Smooth muscle cell (in vitro differentiated cells): ENCODE measurements around the gene SPDYE6. TPM values are rescaled to one million over a fixed set of nuclear protein-coding genes. Genes with fewer than 3 reads are reported as not detected.
"Not testable (repeated sequence)": the region's sequence is repeated elsewhere in the genome, so short reads cannot be mapped to it uniquely, and the experiment has no call there.

Experiments
- DNase-seq: peaks from one replicate; lab custom pipeline; 2025; ENCODE audit not compliant: unreplicated experiment; lab: John Stamatoyannopoulos, UW
- H2AFZ ChIP-seq: fragments of 200-600 bp; sonication (generic); 2 replicates; pipeline ENCODE4 v1.6.0; 2016; ENCODE audit warnings: antibody characterized with exemption, low read depth, mild to moderate bottlenecking
- H3F3A ChIP-seq: fragments of 200-600 bp; sonication (generic); 2 replicates; pipeline ENCODE4 v1.6.0; 2017; ENCODE audit warnings: antibody characterized with exemption, low read depth
- H3K27ac ChIP-seq: fragments of 200-600 bp; sonication (generic); 2 replicates; pipeline ENCODE4 v1.5.1; 2016; ENCODE audit warnings: low read depth, mild to moderate bottlenecking
- H3K27me3 ChIP-seq: fragments of 200-600 bp; sonication (generic); 2 replicates; pipeline ENCODE4 v1.6.1; 2016; ENCODE audit warnings: low read depth, mild to moderate bottlenecking
- H3K36me3 ChIP-seq: fragments of 200-600 bp; sonication (generic); 2 replicates; pipeline ENCODE4 v1.5.1; 2016; ENCODE audit warnings: low read depth
- H3K4me1 ChIP-seq: fragments of 200-600 bp; sonication (generic); 2 replicates; pipeline ENCODE4 v1.5.1; 2016; ENCODE audit warnings: low read depth
- H3K4me2 ChIP-seq: fragments of 200-600 bp; sonication (generic); 2 replicates; pipeline ENCODE4 v1.6.0; 2016; ENCODE audit warnings: mild to moderate bottlenecking
- H3K4me3 ChIP-seq: fragments of 200-600 bp; sonication (generic); 2 replicates; pipeline ENCODE4 v1.5.1; 2016; ENCODE audit warnings: mild to moderate bottlenecking
- H3K79me2 ChIP-seq: fragments of 200-600 bp; sonication (generic); 2 replicates; pipeline ENCODE4 v1.6.0; 2016; ENCODE audit warnings: low read depth, mild to moderate bottlenecking
- H3K9ac ChIP-seq: fragments of 200-600 bp; sonication (generic); 2 replicates; pipeline ENCODE4 v1.6.0; 2016; ENCODE audit warnings: low read depth
- H3K9me3 ChIP-seq: fragments of 200-600 bp; sonication (generic); replicated peaks from 2 replicates; pipeline ENCODE4 v1.5.1; 2016; ENCODE audit warnings: low read depth
- H4K20me1 ChIP-seq: fragments of 200-600 bp; sonication (generic); 2 replicates; pipeline ENCODE4 v1.6.0; 2016; ENCODE audit warnings: low read depth
- CTCF ChIP-seq: fragments of 200-600 bp; sonication (generic); IDR thresholded peaks from 2 replicates; pipeline ENCODE4 v1.5.1; 2017; ENCODE audit warnings: borderline replicate concordance, mild to moderate bottlenecking, antibody characterized with exemption; ENCODE audit not compliant: insufficient read depth, poor library complexity, severe bottlenecking
- WGBS: methylation state at CpG from one replicate; pipeline ENCODE4 v1.1.7; 2016; ENCODE audit warnings: low lambda C conversion rate; 5-methylcytosine and 5-hydroxymethylcytosine counted together
- polyA plus RNA-seq: library from polyadenylated mRNA; unstranded; fragments of >200 nt; fragmentation: Nextera tagmentation; extraction: Ambion mirVana; gene quantifications from 2 replicates; pipeline ENCODE4 v1.2.1, GENCODE V29; 2016
- total RNA-seq: library from RNA; depleted of rRNA; stranded (reverse); fragments of >200 nt; gene quantifications from 2 replicates; pipeline ENCODE4 v1.2.3, GENCODE V29; 2014

The SPDYE6 gene
- total and polyA plus RNA-seq, 2 experiments from 2014 or later: not detected

- no peaks in the 10 kb centered on the region for H3K36me3 ChIP-seq
- H3K9ac ChIP-seq: no peak overlapping the region
- H3K9me3 ChIP-seq: no peaks in the 10 kb centered on the region
- WGBS: 95% methylated on average over 11 of the region's 11 CpGs
- H3K79me2 ChIP-seq: no peaks in the 10 kb centered on the region
- TF ChIP-seq CTCF: no peak
- no peaks in the 10 kb centered on the region for H3K27me3 ChIP-seq
- H4K20me1 ChIP-seq: no peaks in the 10 kb centered on the region
- H3K27ac ChIP-seq: no peak overlapping the region
- no peak overlapping the region for H3K4me3 ChIP-seq
- no peaks in the 10 kb centered on the region for H3K4me1 ChIP-seq
- H3F3A ChIP-seq: no peaks in the 10 kb centered on the region
- DNase-seq: no peak
- H2AFZ ChIP-seq: no peak overlapping the region
- H3K4me2 ChIP-seq: no peak overlapping the region
Measured at GRCh38 chr7:102326157-102326889, 29.9 kb downstream of the SPDYE6 start.

GRCh38 chr7:102325106-102325505 lies 31.1 kb downstream of the SPDYE6 start:
- H3K4me1 ChIP-seq, H3K27me3 ChIP-seq, H2AFZ ChIP-seq, H3K4me3 ChIP-seq, H3F3A ChIP-seq, H3K36me3 ChIP-seq, H3K9me3 ChIP-seq, H3K4me2 ChIP-seq, H3K27ac ChIP-seq, H3K9ac ChIP-seq, H4K20me1 ChIP-seq, DNase-seq, H3K79me2 ChIP-seq: not testable (repeated sequence)
- WGBS: 90% methylated on average over 11 of the region's 11 CpGs

GRCh38 chr7:102323914-102324195 lies 32.4 kb downstream of the SPDYE6 start:
- Histone ChIP-seq H3K9ac (no peak overlapping the region), H3K27ac (no peak overlapping the region), H3K27me3 (no peaks in the 10 kb centered on the region), H3K79me2 (no peaks in the 10 kb centered on the region), H3F3A (no peaks in the 10 kb centered on the region), H3K9me3 (no peaks in the 10 kb centered on the region), H2AFZ (no peak overlapping the region), H4K20me1 (no peaks in the 10 kb centered on the region), H3K4me1 (no peaks in the 10 kb centered on the region), H3K4me3 (no peak overlapping the region), H3K4me2 (no peak overlapping the region), H3K36me3 (no peaks in the 10 kb centered on the region)
- 85% methylated on average over 5 of the region's 5 CpGs for WGBS
- DNase-seq: no peak
- TF ChIP-seq CTCF: no peak

- WGBS: 72% methylated on average over 8 of the region's 8 CpGs
- Histone ChIP-seq H2AFZ (no peak overlapping the region), H3K36me3 (no peaks in the 10 kb centered on the region), H3K79me2 (no peaks in the 10 kb centered on the region), H3K4me1 (no peaks in the 10 kb centered on the region), H3F3A (no peaks in the 10 kb centered on the region), H3K4me3 (no peak overlapping the region), H3K4me2 (no peak overlapping the region), H3K27me3 (no peaks in the 10 kb centered on the region), H3K9me3 (no peaks in the 10 kb centered on the region), H4K20me1 (no peaks in the 10 kb centered on the region), H3K27ac (no peak overlapping the region), H3K9ac (no peak overlapping the region)
- no peak for TF ChIP-seq CTCF
- no peak for DNase-seq
Measured at GRCh38 chr7:102322202-102322715, 34.0 kb downstream of the SPDYE6 start.
